ENCODE data around the gene SERPINI1.
"Not testable (repeated sequence)": the region's sequence is repeated elsewhere in the genome, so short reads cannot be mapped to it uniquely, and the experiment has no call there.

SERPINI1 gene

GRCh38 chr3:167810236-167810635, 74.7 kb downstream of the SERPINI1 start:
- Mint-ChIP-seq H3K4me1 (ENCODE audit: low read depth) (no peaks in the 10 kb centered on the region), H3K27ac (no peak overlapping the region), H3K9me3 (ENCODE audit: low read depth) (no peaks in the 10 kb centered on the region), H3K36me3 (peaks cover 2% of the 10 kb centered on the region), H3K4me3 (no peak overlapping the region), H3K27me3 (no peaks in the 10 kb centered on the region)

GRCh38 chr3:167811031-167811430, 75.5 kb downstream of the SERPINI1 start:
- Mint-ChIP-seq H3K27ac (no peak overlapping the region), H3K9me3 (ENCODE audit: low read depth) (no peaks in the 10 kb centered on the region), H3K4me1 (ENCODE audit: low read depth) (no peaks in the 10 kb centered on the region), H3K36me3 (peaks cover 2% of the 10 kb centered on the region), H3K4me3 (no peak overlapping the region), H3K27me3 (no peaks in the 10 kb centered on the region)

GRCh38 chr3:167813169-167814123, 77.9 kb downstream of the SERPINI1 start:
- H3K9me3 Mint-ChIP-seq (ENCODE audit: low read depth): no peaks in the 10 kb centered on the region
- H3K27ac Mint-ChIP-seq: no peak overlapping the region
- H3K4me3 Mint-ChIP-seq: no peak overlapping the region
- no peaks in the 10 kb centered on the region for H3K4me1 Mint-ChIP-seq (ENCODE audit: low read depth)
- H3K36me3 Mint-ChIP-seq: no peaks in the 10 kb centered on the region
- no peaks in the 10 kb centered on the region for H3K27me3 Mint-ChIP-seq

- Mint-ChIP-seq H3K4me1 (ENCODE audit: low read depth) (no peaks in the 10 kb centered on the region), H3K27ac (no peak overlapping the region), H3K4me3 (no peak overlapping the region), H3K27me3 (no peaks in the 10 kb centered on the region), H3K36me3 (no peaks in the 10 kb centered on the region), H3K9me3 (ENCODE audit: low read depth) (no peaks in the 10 kb centered on the region)
Measured at GRCh38 chr3:167814441-167814951, 79.0 kb downstream of the SERPINI1 start.

GRCh38 chr3:167816953-167817352, 81.4 kb downstream of the SERPINI1 start:
- no peaks in the 10 kb centered on the region for H3K4me1 Mint-ChIP-seq (ENCODE audit: low read depth)
- peaks cover 6% of the 10 kb centered on the region for H3K36me3 Mint-ChIP-seq
- H3K9me3 Mint-ChIP-seq (ENCODE audit: low read depth): no peaks in the 10 kb centered on the region
- no peak overlapping the region for H3K27ac Mint-ChIP-seq
- no peak overlapping the region for H3K4me3 Mint-ChIP-seq
- H3K27me3 Mint-ChIP-seq: no peaks in the 10 kb centered on the region

- Mint-ChIP-seq H3K36me3 (peaks cover 8% of the 10 kb centered on the region), H3K27ac (no peak overlapping the region), H3K27me3 (no peaks in the 10 kb centered on the region), H3K4me3 (no peak overlapping the region), H3K4me1 (ENCODE audit: low read depth) (no peaks in the 10 kb centered on the region), H3K9me3 (ENCODE audit: low read depth) (no peaks in the 10 kb centered on the region)
Measured at GRCh38 chr3:167820102-167820865, 84.8 kb downstream of the SERPINI1 start.

GRCh38 chr3:167821248-167821805, 85.8 kb downstream of the SERPINI1 start:
- H3K4me3 Mint-ChIP-seq: no peak overlapping the region

GRCh38 chr3:167823738-167824137, 88.2 kb downstream of the SERPINI1 start:
- Mint-ChIP-seq H3K27me3 (no peaks in the 10 kb centered on the region), H3K4me3 (no peak overlapping the region), H3K4me1 (ENCODE audit: low read depth) (no peaks in the 10 kb centered on the region), H3K27ac (no peak overlapping the region), H3K36me3 (peaks cover 8% of the 10 kb centered on the region), H3K9me3 (ENCODE audit: low read depth) (no peaks in the 10 kb centered on the region)

More at GRCh38 chr3:167821248-167821805, 85.8 kb downstream of the SERPINI1 start:
- Mint-ChIP-seq H3K27me3 (no peaks in the 10 kb centered on the region), H3K9me3 (ENCODE audit: low read depth) (no peaks in the 10 kb centered on the region), H3K27ac (no peak overlapping the region), H3K4me1 (ENCODE audit: low read depth) (no peaks in the 10 kb centered on the region), H3K36me3 (peaks cover 8% of the 10 kb centered on the region)

- not testable (repeated sequence) for H3K4me1 Mint-ChIP-seq (ENCODE audit: low read depth); H3K9me3 Mint-ChIP-seq (ENCODE audit: low read depth); H3K27me3 Mint-ChIP-seq; H3K4me3 Mint-ChIP-seq; H3K36me3 Mint-ChIP-seq; H3K27ac Mint-ChIP-seq
Measured at GRCh38 chr3:167827588-167827987, 92.1 kb downstream of the SERPINI1 start.

GRCh38 chr3:167829071-167829470, 93.5 kb downstream of the SERPINI1 start:
- Mint-ChIP-seq H3K27ac (no peak overlapping the region), H3K4me3 (no peak overlapping the region), H3K36me3 (no peaks in the 10 kb centered on the region), H3K9me3 (ENCODE audit: low read depth) (no peaks in the 10 kb centered on the region), H3K27me3 (no peaks in the 10 kb centered on the region), H3K4me1 (ENCODE audit: low read depth) (no peaks in the 10 kb centered on the region)

GRCh38 chr3:167830007-167830406, 94.5 kb downstream of the SERPINI1 start:
- Mint-ChIP-seq H3K4me1 (ENCODE audit: low read depth) (no peaks in the 10 kb centered on the region), H3K27ac (no peak overlapping the region), H3K27me3 (no peaks in the 10 kb centered on the region), H3K9me3 (ENCODE audit: low read depth) (no peaks in the 10 kb centered on the region), H3K4me3 (no peak overlapping the region), H3K36me3 (no peaks in the 10 kb centered on the region)

GRCh38 chr3:167835359-167835758, 99.8 kb downstream of the SERPINI1 start:
- Mint-ChIP-seq H3K4me1 (ENCODE audit: low read depth) (no peaks in the 10 kb centered on the region), H3K27ac (no peak overlapping the region), H3K4me3 (no peak overlapping the region), H3K9me3 (ENCODE audit: low read depth) (no peaks in the 10 kb centered on the region), H3K27me3 (peaks cover 6% of the 10 kb centered on the region), H3K36me3 (no peaks in the 10 kb centered on the region)

- no peak overlapping the region for H3K4me3 Mint-ChIP-seq
- H3K27me3 Mint-ChIP-seq: peaks cover 6% of the 10 kb centered on the region
- no peaks in the 10 kb centered on the region for H3K36me3 Mint-ChIP-seq
- no peaks in the 10 kb centered on the region for H3K9me3 Mint-ChIP-seq (ENCODE audit: low read depth)
- H3K27ac Mint-ChIP-seq: no peak overlapping the region
- no peaks in the 10 kb centered on the region for H3K4me1 Mint-ChIP-seq (ENCODE audit: low read depth)
Measured at GRCh38 chr3:167835953-167836352, 100.4 kb downstream of the SERPINI1 start.

GRCh38 chr3:167837466-167837865, 101.9 kb downstream of the SERPINI1 start:
- Mint-ChIP-seq H3K27me3 (peaks cover 9% of the 10 kb centered on the region), H3K36me3 (no peaks in the 10 kb centered on the region)

More at GRCh38 chr3:167837466-167837865, 101.9 kb downstream of the SERPINI1 start:
- Mint-ChIP-seq H3K9me3 (ENCODE audit: low read depth) (no peaks in the 10 kb centered on the region), H3K27ac (no peak overlapping the region), H3K4me1 (ENCODE audit: low read depth) (no peaks in the 10 kb centered on the region), H3K4me3 (no peak overlapping the region)
